ENCODE measurements around the gene VAMP2.
A peak's percentile ranks its signal among the peaks of the same experiment; 100 is the strongest.

Gene VAMP2

GRCh38 chr17:8138672-8139371 lies 23.9 kb downstream of the VAMP2 start (continued):
- 0 out of 2 replicates have a peak, but pooled peaks have one; percentile 29 for TF ChIP-seq ZNF223 (tag by site-specific recombination; IDR thresholded peaks at IDR 0.05)
- TF ChIP-seq ZBTB1 (tag by site-specific recombination; IDR thresholded peaks at IDR 0.05) = no peak
- no peak for TF ChIP-seq ZNF146 (tag by site-specific recombination; IDR thresholded peaks at IDR 0.05)
- TF ChIP-seq PBX3 (CRISPR knock-in tag; IDR thresholded peaks at IDR 0.05) = peak; percentile 80; the same call in 1 of the 2 replicates
- TF ChIP-seq ZSCAN4 (tag by site-specific recombination; IDR thresholded peaks at IDR 0.05) = 0 out of 2 replicates have a peak, but pooled peaks have one; percentile 20
- peak; percentile 36; the same call in 1 of the 2 replicates for TF ChIP-seq ZNF596 (tag by site-specific recombination; IDR thresholded peaks at IDR 0.05)
- TF ChIP-seq ZNF600 (tag by site-specific recombination; IDR thresholded peaks at IDR 0.05) = peak; percentile 67
- TF ChIP-seq SP3 (tag by site-specific recombination; IDR thresholded peaks at IDR 0.05) = peak; percentile 86
- 0 out of 2 replicates have a peak, but pooled peaks have one; percentile 17 for TF ChIP-seq ZNF404 (tag by site-specific recombination; IDR thresholded peaks at IDR 0.05)
- TF ChIP-seq ZNF26 (tag by site-specific recombination; IDR thresholded peaks at IDR 0.05) = no peak
- TF ChIP-seq ZNF280D (tag by site-specific recombination; IDR thresholded peaks at IDR 0.05) = 0 out of 2 replicates have a peak, but pooled peaks have one; percentile 61
- TF ChIP-seq ZNF548 (tag by site-specific recombination; IDR thresholded peaks at IDR 0.05) = no peak
- peak; percentile 91 for TF ChIP-seq KLF17 (tag by site-specific recombination; IDR thresholded peaks at IDR 0.05)
- TF ChIP-seq ZNF664 (tag by site-specific recombination; IDR thresholded peaks at IDR 0.05) = 0 out of 2 replicates have a peak, but pooled peaks have one; percentile 53
- TF ChIP-seq ZNF639 (tag by site-specific recombination; IDR thresholded peaks at IDR 0.05) = peak; percentile 70; the same call in 1 of the 2 replicates
- no peak for TF ChIP-seq ZNF292 (tag by site-specific recombination; IDR thresholded peaks at IDR 0.05; ENCODE audit: borderline replicate concordance, low read depth)
- TF ChIP-seq ZNF514 (tag by site-specific recombination; IDR thresholded peaks at IDR 0.05) = no peak
- 0 out of 2 replicates have a peak, but pooled peaks have one; percentile 14 for TF ChIP-seq ZNF518A (tag by site-specific recombination; conservative IDR thresholded peaks at IDR 0.05; ENCODE audit: low read depth)
- 0 out of 2 replicates have a peak, but pooled peaks have one; percentile 13 for TF ChIP-seq ZNF341 (tag by site-specific recombination; IDR thresholded peaks at IDR 0.05; ENCODE audit: low read depth)
- peak; percentile 100 for TF ChIP-seq IKZF3 (tag by site-specific recombination; IDR thresholded peaks at IDR 0.05)
- TF ChIP-seq ZNF391 (tag by site-specific recombination; IDR thresholded peaks at IDR 0.05; ENCODE audit: borderline replicate concordance, low read depth) = no peak; the same call in 1 of the 2 replicates
- TF ChIP-seq ZBTB48 (tag by site-specific recombination; IDR thresholded peaks at IDR 0.05) = peak; percentile 83
- no peak for TF ChIP-seq ZNF114 (tag by site-specific recombination; IDR thresholded peaks at IDR 0.05)
- peak; percentile 86 for TF ChIP-seq SP7 (tag by site-specific recombination; IDR thresholded peaks at IDR 0.05)

All from HEK293 (cell line).